Measurements from ENCODE around the gene KRT2. TPM values are rescaled to one million over a fixed set of nuclear protein-coding genes. Genes with fewer than 3 reads are reported as not detected.

The KRT2 gene
- total and polyA plus RNA-seq, 9 of the 15 experiments (the other 6 are each of a cell fraction or from before 2014, with no cell fraction given), result 0.03 to 0.69 (median 0.07) TPM; not detected in 2

DNA sequence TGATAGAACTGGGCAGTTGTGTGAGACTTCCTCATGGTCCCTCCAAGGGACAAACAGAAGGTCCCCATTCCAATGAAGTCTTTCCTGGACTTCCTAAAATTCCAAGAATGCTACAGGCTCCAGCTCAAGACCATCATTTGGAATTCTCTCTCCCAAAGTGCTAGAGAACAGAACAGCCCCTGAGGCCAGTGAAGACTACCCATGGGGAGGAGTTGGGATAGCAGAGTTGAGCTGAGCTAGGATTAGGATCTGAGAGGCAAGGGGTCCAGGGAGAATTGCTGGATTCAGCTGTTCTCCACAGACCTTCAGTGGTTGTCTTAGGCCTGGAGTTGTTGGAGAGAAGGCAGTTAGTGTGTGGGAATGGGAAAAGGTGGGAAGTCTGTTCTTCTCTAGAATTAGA is 17.4 kb upstream of the KRT2 start:
- no peak overlapping the region for H3K4me2 ChIP-seq (ENCODE audit: insufficient read depth, low read length)
- no TSS peak for BruUV-seq (replicated peaks)
- H3K9me1 ChIP-seq (ENCODE audit: control insufficient read depth, insufficient read depth, low read length), result no peaks in the 10 kb centered on the region
- FAIRE-seq (no peak), ATAC-seq (no peak), DNase-seq (ENCODE audit: extremely low read depth in 1 of 4, low spot score in 3 of 4) (no peak)
- H3K27me3 ChIP-seq (ENCODE audit: control insufficient read depth in 2 of 2, insufficient read depth in 2 of 2, low read length in 2 of 2), result no peaks in the 10 kb centered on the region; a peak in 1 of 5 replicates
- no peaks in the 10 kb centered on the region for H4K20me1 ChIP-seq (replicated peaks; ENCODE audit: control insufficient read depth, insufficient read depth, low read length)
- in situ Hi-C loops (cut with MboI), result no loop called here
- ChIA-PET POLR2A (no interaction called here), CTCF (ENCODE audit: low intra/inter-chr PET ratio) (no interaction called here)
- no peaks in the 10 kb centered on the region for H3K9me3 ChIP-seq (replicated peaks; ENCODE audit: control insufficient read depth, insufficient read depth, low read depth, low read length)
- intact Hi-C loops (cut with micrococcal nuclease), result no loop called here
- no peak for TF ChIP-seq ZNF274 (IDR thresholded peaks at IDR 0.05; ENCODE audit: borderline replicate concordance, low read depth, low read length)
- TF ChIP-seq ZBTB17 (CRISPR knock-in tag; IDR thresholded peaks at IDR 0.05), result no peak
- TF ChIP-seq CBX1 (IDR thresholded peaks at IDR 0.05; ENCODE audit: low read depth), result no peak
- TF ChIP-seq ZNF165 (CRISPR knock-in tag; IDR thresholded peaks at IDR 0.05; ENCODE audit: borderline replicate concordance), result no peak
- TF ChIP-seq, protein P1, sequence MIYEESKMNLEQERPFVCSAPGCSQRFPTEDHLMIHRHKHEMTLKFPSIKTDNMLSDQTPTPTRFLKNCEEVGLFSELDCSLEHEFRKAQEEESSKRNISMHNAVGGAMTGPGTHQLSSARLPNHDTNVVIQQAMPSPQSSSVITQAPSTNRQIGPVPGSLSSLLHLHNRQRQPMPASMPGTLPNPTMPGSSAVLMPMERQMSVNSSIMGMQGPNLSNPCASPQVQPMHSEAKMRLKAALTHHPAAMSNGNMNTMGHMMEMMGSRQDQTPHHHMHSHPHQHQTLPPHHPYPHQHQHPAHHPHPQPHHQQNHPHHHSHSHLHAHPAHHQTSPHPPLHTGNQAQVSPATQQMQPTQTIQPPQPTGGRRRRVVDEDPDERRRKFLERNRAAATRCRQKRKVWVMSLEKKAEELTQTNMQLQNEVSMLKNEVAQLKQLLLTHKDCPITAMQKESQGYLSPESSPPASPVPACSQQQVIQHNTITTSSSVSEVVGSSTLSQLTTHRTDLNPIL (CRISPR knock-in tag; IDR thresholded peaks at IDR 0.05), result no peak
- TF ChIP-seq SIN3B (IDR thresholded peaks at IDR 0.05; ENCODE audit: low read depth), result no peak
- no peak for TF ChIP-seq CREM (IDR thresholded peaks at IDR 0.05; ENCODE audit: low read depth)
- TF ChIP-seq PHTF2 (CRISPR knock-in tag; IDR thresholded peaks at IDR 0.05), result no peak
- TF ChIP-seq MTA2 (IDR thresholded peaks at IDR 0.05; ENCODE audit: low read depth), result no peak
- TF ChIP-seq, protein P2, sequence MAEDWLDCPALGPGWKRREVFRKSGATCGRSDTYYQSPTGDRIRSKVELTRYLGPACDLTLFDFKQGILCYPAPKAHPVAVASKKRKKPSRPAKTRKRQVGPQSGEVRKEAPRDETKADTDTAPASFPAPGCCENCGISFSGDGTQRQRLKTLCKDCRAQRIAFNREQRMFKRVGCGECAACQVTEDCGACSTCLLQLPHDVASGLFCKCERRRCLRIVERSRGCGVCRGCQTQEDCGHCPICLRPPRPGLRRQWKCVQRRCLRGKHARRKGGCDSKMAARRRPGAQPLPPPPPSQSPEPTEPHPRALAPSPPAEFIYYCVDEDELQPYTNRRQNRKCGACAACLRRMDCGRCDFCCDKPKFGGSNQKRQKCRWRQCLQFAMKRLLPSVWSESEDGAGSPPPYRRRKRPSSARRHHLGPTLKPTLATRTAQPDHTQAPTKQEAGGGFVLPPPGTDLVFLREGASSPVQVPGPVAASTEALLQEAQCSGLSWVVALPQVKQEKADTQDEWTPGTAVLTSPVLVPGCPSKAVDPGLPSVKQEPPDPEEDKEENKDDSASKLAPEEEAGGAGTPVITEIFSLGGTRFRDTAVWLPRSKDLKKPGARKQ (CRISPR knock-in tag; IDR thresholded peaks at IDR 0.05), result no peak
- TF ChIP-seq, protein P3, sequence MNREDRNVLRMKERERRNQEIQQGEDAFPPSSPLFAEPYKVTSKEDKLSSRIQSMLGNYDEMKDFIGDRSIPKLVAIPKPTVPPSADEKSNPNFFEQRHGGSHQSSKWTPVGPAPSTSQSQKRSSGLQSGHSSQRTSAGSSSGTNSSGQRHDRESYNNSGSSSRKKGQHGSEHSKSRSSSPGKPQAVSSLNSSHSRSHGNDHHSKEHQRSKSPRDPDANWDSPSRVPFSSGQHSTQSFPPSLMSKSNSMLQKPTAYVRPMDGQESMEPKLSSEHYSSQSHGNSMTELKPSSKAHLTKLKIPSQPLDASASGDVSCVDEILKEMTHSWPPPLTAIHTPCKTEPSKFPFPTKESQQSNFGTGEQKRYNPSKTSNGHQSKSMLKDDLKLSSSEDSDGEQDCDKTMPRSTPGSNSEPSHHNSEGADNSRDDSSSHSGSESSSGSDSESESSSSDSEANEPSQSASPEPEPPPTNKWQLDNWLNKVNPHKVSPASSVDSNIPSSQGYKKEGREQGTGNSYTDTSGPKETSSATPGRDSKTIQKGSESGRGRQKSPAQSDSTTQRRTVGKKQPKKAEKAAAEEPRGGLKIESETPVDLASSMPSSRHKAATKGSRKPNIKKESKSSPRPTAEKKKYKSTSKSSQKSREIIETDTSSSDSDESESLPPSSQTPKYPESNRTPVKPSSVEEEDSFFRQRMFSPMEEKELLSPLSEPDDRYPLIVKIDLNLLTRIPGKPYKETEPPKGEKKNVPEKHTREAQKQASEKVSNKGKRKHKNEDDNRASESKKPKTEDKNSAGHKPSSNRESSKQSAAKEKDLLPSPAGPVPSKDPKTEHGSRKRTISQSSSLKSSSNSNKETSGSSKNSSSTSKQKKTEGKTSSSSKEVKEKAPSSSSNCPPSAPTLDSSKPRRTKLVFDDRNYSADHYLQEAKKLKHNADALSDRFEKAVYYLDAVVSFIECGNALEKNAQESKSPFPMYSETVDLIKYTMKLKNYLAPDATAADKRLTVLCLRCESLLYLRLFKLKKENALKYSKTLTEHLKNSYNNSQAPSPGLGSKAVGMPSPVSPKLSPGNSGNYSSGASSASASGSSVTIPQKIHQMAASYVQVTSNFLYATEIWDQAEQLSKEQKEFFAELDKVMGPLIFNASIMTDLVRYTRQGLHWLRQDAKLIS (CRISPR knock-in tag; IDR thresholded peaks at IDR 0.05), result no peak
- no peak overlapping the region for H2AFZ ChIP-seq (ENCODE audit: low read depth, low read length)
- no peak overlapping the region for H3K4me3 ChIP-seq
- no peaks in the 10 kb centered on the region for H3K36me3 ChIP-seq (ENCODE audit: control insufficient read depth, insufficient read depth, low read length)
- H3K9ac ChIP-seq (ENCODE audit: insufficient read depth in 1 of 2, low read depth in 2 of 2, low read length in 2 of 2), result no peak overlapping the region
- H3K79me2 ChIP-seq (ENCODE audit: control insufficient read depth, insufficient read depth, low read length), result no peaks in the 10 kb centered on the region
- H3K27ac ChIP-seq (ENCODE audit: extremely low read depth, low read depth, low read length), result no peak overlapping the region
- H3K4me1 ChIP-seq (replicated peaks in 1 of 2; ENCODE audit: control insufficient read depth in 2 of 2, insufficient read depth in 2 of 2, low read length in 2 of 2), result no peaks in the 10 kb centered on the region; a peak in 1 of 5 replicates

Measured in K562 (cell line).